Activated CD8-positive, alpha-beta memory T cell treated with anti-CD3 and anti-CD28 coated beads, Interleukin-2, amount 10 ng/mL, durations not matched to agents 7 days and 5 days (primary cell): ENCODE results near the gene POU1F1. TPM values are rescaled to one million over a fixed set of nuclear protein-coding genes. Genes with fewer than 3 reads are reported as not detected.
"Not testable (repeated sequence)": the region's sequence is repeated elsewhere in the genome, so short reads cannot be mapped to it uniquely, and the experiment has no call there.

Source experiments
- ATAC-seq: fragments of 150-1000 bp; cut with Tn5 transposase; one replicate; pipeline ENCODE4 v1.10.0; 2021; ENCODE audit warnings: moderate library complexity
- CTCF ChIA-PET: fragments of 350-600 bp; sonication (Branson Sonifier 250); formaldehyde crosslinking; loops from one replicate; lab custom pipeline; 2021; ENCODE audit warnings: antibody characterized with exemption; lab: Charles Lee
- DNase-seq: peaks from one replicate; pipeline ENCODE4 v3.0.0-alpha.2; 2020
- H3K27ac Mint-ChIP-seq: one replicate; pipeline ENCODE4 v1.8.0; 2021; ENCODE audit warnings: mild to moderate bottlenecking, mixed read lengths
- H3K27me3 Mint-ChIP-seq: one replicate; pipeline ENCODE4 v1.8.0; 2021; ENCODE audit warnings: mixed read lengths
- H3K36me3 Mint-ChIP-seq: one replicate; pipeline ENCODE4 v1.8.0; 2021; ENCODE audit warnings: mild to moderate bottlenecking, mixed read lengths
- H3K4me1 Mint-ChIP-seq: one replicate; pipeline ENCODE4 v1.8.0; 2021; ENCODE audit warnings: mixed read lengths
- H3K4me3 Mint-ChIP-seq: one replicate; pipeline ENCODE4 v1.8.0; 2021; ENCODE audit warnings: mild to moderate bottlenecking, moderate library complexity, mixed read lengths
- H3K9me3 Mint-ChIP-seq: one replicate; pipeline ENCODE4 v1.8.0; 2022; ENCODE audit warnings: low read depth, mixed read lengths
- total RNA-seq, 2 experiments: library from RNA; stranded (reverse); gene quantifications; one replicate each; pipeline ENCODE4 v1.2.3, GENCODE V29; 2021

POU1F1 gene
- total RNA-seq, 2 experiments from 2014 or later, result not detected

DNA sequence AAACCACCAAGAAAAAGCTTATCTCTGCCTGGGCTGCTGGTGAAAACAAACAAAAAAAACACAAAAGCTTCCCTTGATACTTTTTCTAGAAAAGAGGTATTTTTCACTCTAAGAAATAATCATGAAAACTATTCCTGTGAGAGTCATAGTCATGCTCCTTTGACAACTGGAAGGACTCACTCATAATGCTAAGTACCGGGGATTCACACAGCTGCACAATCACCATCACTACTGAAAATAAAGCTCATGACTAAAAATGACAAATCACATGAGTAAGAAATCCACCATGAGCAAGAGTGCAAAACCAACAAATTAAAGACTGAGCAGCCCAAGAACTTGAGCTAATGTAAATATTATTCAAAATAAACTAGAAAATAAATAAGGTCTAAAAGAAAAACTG, 10.6 kb upstream of the POU1F1 start:
- Mint-ChIP-seq H3K4me1 (peaks cover 8% of the 10 kb centered on the region), H3K36me3 (peaks cover 1% of the 10 kb centered on the region), H3K9me3 (no peaks in the 10 kb centered on the region), H3K27ac (no peak overlapping the region), H3K27me3 (peaks cover 12% of the 10 kb centered on the region), H3K4me3 (no peak overlapping the region)
- no peak for DNase-seq
- CTCF ChIA-PET, result interaction anchor here (0.9 to 2.6 kb wide), 2 partner anchors 9 to 27 kb away, joined by 3 to 9 read pairs; no protein-coding TSS in a partner anchor
- no peak for ATAC-seq

DNA sequence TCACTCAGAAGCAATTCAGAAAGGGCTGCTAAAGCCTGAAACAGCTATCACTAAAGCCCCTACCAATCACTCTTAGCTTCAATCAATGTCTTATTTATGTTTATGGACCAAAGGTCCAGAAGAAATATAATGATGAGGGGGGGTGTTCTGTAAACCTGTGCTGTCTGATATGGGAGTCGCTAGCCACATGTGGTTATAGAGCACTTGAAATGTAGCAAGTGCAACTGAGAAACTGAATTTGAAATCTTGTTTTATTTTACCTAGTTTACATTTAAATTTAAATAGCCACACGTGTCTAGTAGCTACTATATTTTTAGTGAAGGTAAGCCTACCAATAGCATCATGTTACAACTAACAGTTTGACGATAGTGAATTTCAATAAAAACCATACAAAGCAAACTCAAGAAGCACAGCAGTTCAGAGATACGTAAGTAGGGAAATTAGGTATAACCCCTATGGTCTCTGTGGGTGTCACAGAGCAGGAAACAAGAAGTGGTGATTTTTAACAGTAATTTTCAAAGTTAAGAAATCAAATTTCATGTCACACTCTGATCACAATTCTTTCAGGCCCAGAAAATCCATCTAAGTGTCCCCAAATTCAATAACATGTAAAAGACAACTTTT, 3.6 kb downstream of the POU1F1 start:
- no peak for ATAC-seq
- peaks cover 1% of the 10 kb centered on the region for H3K36me3 Mint-ChIP-seq
- H3K4me3 Mint-ChIP-seq, result no peak overlapping the region
- H3K27me3 Mint-ChIP-seq, result no peaks in the 10 kb centered on the region
- CTCF ChIA-PET, result interaction anchor here (1.0 to 2.9 kb wide), 2 partner anchors 13 to 25 kb away, joined by 3 to 16 read pairs; no protein-coding TSS in a partner anchor
- no peak overlapping the region for H3K27ac Mint-ChIP-seq
- peaks cover 53% of the 10 kb centered on the region for H3K4me1 Mint-ChIP-seq
- H3K9me3 Mint-ChIP-seq, result no peaks in the 10 kb centered on the region
- no peak for DNase-seq

DNA sequence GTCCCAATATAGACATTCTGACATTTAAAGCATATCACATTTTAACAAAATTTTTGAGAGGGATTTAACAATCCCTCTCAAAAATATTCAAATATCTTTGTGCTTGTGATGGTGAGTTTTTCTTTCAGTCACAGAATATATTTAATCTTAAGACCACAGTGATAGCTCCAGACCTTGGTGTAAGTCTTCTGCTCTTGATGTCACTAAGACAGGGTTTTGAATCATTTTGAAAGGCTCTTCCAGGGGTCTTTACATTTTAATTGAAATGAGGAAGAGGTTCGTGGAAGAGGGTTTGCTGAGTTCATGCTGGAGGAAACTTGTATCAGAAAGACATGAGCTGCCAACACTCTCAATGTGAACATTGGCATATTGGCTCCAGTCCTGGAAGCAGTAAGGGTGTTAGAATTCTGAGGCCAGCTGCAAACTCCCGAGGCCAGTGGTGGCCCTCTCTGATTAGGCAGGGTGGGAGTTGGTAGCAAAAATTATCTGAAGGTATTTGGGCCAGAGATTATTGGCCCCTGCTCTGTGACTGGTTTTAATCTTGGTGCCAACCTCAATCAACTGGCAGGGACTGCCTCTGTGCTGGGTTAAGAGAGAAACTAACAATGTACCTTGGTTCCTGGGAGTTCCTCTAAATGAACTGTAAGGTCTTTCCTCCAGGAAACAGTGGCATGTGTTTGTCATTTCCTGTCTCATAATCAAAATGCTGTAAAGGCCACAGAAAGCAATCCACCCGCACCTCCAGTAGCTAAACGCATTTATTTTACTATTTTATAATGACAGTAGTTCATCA, 5.3 kb downstream of the POU1F1 start:
- ATAC-seq (peak; percentile 64), DNase-seq (no peak)
- peaks cover 57% of the 10 kb centered on the region for H3K4me1 Mint-ChIP-seq
- H3K27me3 Mint-ChIP-seq, result no peaks in the 10 kb centered on the region
- H3K9me3 Mint-ChIP-seq, result no peaks in the 10 kb centered on the region
- peak overlapping the region; percentile 71 for H3K27ac Mint-ChIP-seq
- H3K36me3 Mint-ChIP-seq, result peaks cover 1% of the 10 kb centered on the region
- no peak overlapping the region for H3K4me3 Mint-ChIP-seq
- CTCF ChIA-PET, result interaction anchor here (0.9 to 2.9 kb wide), 2 partner anchors 11 to 231 kb away, joined by 3 to 16 read pairs; no protein-coding TSS in a partner anchor

DNA sequence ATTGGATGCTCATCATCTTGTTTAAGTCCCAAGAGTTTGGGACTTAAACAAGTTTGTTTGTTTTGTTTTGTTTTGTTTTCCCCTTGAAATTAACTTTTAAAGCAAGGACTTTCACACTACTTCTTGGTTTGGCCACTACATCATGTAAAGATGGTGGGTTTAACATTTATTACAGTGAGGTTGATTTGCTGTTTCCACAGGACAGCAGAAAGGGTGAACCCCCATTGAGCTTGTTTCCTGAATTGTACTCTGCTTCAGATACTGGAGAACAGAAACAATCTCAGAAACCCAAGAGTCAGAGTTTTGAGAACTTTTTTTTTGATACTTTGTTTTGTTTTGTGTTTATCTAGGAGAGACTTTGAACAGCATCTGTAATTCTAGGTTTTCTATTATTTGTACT, 6.7 kb downstream of the POU1F1 start:
- H3K36me3 Mint-ChIP-seq, result peaks cover 1% of the 10 kb centered on the region
- CTCF ChIA-PET, result interaction anchor here (2.9 kb wide), 1 partner anchor 10 kb away, joined by 16 read pairs; no protein-coding TSS in a partner anchor
- DNase-seq (no peak), ATAC-seq (no peak)
- H3K9me3 Mint-ChIP-seq, result no peaks in the 10 kb centered on the region
- no peak overlapping the region for H3K4me3 Mint-ChIP-seq
- H3K27ac Mint-ChIP-seq, result peak overlapping the region; percentile 52
- H3K4me1 Mint-ChIP-seq, result peaks cover 57% of the 10 kb centered on the region
- H3K27me3 Mint-ChIP-seq, result no peaks in the 10 kb centered on the region

DNA sequence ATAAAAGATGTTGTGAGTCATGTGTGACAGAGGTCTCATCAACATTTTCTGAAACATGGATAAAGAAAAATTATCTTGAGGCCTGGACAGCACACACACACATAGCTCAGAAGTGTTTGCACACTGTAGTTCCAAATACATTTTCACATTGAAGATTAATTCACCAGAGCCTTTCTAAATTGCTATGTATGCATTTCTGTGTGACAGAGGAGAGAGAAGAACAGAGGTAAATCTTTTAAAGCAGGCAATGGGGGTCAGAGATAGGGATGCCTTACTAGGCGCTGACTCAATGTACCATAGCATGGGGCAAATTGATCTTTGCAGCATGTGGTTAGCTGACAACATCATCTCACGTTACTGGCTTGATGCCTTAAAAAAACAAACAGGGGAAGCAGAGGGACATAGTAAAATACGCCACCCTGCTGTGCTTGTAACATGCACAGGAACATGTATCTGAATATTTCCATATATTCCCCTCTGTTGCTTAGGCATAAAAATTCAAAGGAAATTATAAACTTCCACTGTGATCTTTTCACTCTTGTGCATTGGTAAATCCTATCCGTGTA, 7.7 kb downstream of the POU1F1 start:
- peaks cover 1% of the 10 kb centered on the region for H3K36me3 Mint-ChIP-seq
- H3K27me3 Mint-ChIP-seq, result no peaks in the 10 kb centered on the region
- H3K9me3 Mint-ChIP-seq, result no peaks in the 10 kb centered on the region
- peaks cover 57% of the 10 kb centered on the region for H3K4me1 Mint-ChIP-seq
- no peak for DNase-seq
- peak; percentile 16 for ATAC-seq
- no peak overlapping the region for H3K4me3 Mint-ChIP-seq
- peak overlapping the region; percentile 56 for H3K27ac Mint-ChIP-seq
- CTCF ChIA-PET, result interaction anchor here (0.7 to 0.9 kb wide), 2 partner anchors 50 to 877 kb away, joined by 3 to 4 read pairs; no protein-coding TSS in a partner anchor

DNA sequence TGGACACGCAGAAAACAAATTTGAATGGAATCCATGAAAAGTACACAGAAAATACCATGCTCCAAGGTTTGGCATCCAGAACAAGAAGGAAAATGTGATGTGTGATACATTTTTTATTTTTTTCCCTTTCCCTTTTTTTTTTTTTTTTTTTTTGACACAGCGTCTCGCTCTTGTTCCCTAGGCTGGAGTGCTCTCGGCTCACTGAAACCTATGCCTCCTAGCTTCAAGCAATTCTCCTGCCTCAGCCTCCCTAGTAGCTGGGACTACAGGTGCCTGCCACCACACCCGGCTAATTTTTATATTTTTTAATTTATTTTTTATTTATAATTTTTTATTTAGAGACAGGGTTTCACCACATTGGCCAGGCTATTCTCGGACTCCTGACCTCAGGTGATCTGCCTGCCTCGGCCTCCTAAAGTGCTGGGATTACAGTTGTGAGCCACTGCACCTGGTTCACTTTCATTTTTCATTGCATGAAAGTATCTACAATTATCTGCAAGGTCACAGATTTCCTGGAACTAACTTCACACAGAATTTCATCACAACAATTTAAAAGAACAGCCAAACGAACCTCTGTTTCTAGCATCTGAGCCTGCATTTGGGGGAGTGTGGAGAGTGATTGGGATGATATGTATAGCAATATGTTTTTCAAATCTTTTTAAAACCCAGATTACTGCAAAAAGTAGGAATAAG, 8.3 kb downstream of the POU1F1 start:
- CTCF ChIA-PET, result interaction anchor here (0.7 to 0.9 kb wide), 2 partner anchors 50 to 878 kb away, joined by 3 to 4 read pairs; no protein-coding TSS in a partner anchor
- no peak for DNase-seq
- Mint-ChIP-seq H3K27me3 (no peaks in the 10 kb centered on the region), H3K36me3 (peaks cover 1% of the 10 kb centered on the region), H3K4me3 (no peak overlapping the region), H3K27ac (peak overlapping the region; percentile 53), H3K9me3 (no peaks in the 10 kb centered on the region), H3K4me1 (peaks cover 51% of the 10 kb centered on the region)
- peak; percentile 13 for ATAC-seq

DNA sequence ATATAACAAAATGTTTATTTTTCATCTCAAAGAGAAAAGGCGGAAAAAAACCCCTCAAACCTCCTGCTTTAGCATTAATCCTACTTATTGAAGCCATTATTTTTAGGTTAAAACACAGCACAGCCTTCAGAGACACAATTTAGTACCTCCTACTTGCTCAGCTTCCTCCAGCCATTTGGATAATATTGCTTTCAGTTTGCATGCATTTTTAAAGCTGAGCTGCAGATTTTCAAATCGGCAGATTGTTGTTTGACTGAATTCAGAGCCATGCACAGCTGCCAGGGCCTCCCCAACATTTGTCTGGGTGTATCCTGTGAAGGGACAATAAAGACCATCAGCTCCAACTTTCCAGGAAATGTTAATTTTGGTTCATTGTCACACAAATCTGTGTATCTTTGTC, 14.5 kb downstream of the POU1F1 start:
- ATAC-seq, result no peak
- peaks cover 3% of the 10 kb centered on the region for H3K4me1 Mint-ChIP-seq
- no peak for DNase-seq
- H3K27ac Mint-ChIP-seq, result peak overlapping the region; percentile 24
- peaks cover 3% of the 10 kb centered on the region for H3K27me3 Mint-ChIP-seq
- H3K9me3 Mint-ChIP-seq, result no peaks in the 10 kb centered on the region
- no peaks in the 10 kb centered on the region for H3K36me3 Mint-ChIP-seq
- CTCF ChIA-PET, result interaction anchor here (1.0 kb wide), 1 partner anchor 19 kb away, joined by 3 read pairs; no protein-coding TSS in a partner anchor
- H3K4me3 Mint-ChIP-seq, result no peak overlapping the region

DNA sequence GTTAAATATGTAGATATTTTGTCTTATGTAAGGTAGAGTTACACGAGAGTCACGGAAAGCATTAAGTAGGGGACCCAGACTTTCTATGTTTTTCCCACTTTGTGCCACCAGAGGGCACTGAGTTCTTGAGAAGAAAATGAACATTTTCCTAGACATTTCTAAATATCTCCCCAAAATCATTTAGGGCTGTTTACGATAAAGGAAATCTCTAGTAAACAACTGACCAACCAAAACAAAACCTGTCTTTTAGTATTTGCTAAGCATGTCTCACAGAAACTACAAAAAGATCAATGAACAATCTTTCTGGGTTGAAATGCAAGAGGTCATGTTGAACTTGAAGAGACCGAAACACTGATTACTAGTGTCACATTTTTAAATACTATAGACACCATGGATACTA, 16.1 kb downstream of the POU1F1 start:
- no peak overlapping the region for H3K4me3 Mint-ChIP-seq
- H3K9me3 Mint-ChIP-seq, result no peaks in the 10 kb centered on the region
- no peaks in the 10 kb centered on the region for H3K36me3 Mint-ChIP-seq
- H3K4me1 Mint-ChIP-seq, result peaks cover 3% of the 10 kb centered on the region
- H3K27me3 Mint-ChIP-seq, result peaks cover 3% of the 10 kb centered on the region
- ATAC-seq (no peak), DNase-seq (peak; percentile 66)
- CTCF ChIA-PET, result interaction anchor here (1.0 to 2.6 kb wide), 12 partner anchors 10 to 745 kb away, joined by 3 to 18 read pairs (median 6); no protein-coding TSS in a partner anchor
- no peak overlapping the region for H3K27ac Mint-ChIP-seq

DNA sequence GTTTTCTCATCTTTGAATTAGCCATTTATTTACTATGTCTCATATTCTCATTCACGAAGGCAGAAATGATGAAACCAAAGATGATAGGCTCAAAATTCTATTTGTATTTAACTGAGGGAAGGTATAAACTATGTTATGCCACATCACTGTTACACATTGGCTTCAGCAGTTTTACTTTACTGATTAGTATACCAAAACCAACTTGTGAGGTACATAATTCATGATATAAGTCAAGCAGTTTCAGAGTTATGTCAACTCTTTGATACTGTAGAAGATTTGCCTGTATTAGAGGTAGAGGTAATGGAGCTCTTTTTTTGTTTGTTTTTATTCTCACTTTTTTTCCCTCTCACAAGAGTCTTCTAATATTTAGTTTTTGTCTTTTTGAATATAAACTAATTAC, 26.4 kb downstream of the POU1F1 start:
- peaks cover 17% of the 10 kb centered on the region for H3K36me3 Mint-ChIP-seq

DNA sequence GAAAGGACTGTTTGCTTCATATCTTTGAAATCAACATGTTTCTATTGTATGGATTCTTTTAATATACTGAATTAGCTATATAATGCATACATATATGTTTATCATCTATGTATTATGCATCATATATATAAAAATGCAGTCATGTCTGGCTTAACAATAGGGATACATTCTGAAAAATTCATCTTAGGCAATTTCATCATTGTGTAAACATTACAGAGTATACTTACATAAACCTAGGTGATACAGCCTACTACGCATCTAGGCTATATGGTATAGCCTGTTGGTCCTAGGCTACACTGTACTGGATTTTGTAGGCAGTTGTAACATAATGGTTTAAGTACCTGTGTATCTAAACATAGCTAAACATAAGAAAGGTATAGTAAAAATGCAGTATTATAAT, 27.6 kb downstream of the POU1F1 start:
- DNase-seq (no peak), ATAC-seq (no peak)
- Mint-ChIP-seq H3K4me1 (peaks cover 2% of the 10 kb centered on the region), H3K9me3 (no peaks in the 10 kb centered on the region), H3K36me3 (peaks cover 16% of the 10 kb centered on the region), H3K27ac (no peak overlapping the region), H3K4me3 (no peak overlapping the region), H3K27me3 (no peaks in the 10 kb centered on the region)
- CTCF ChIA-PET, result interaction anchor here (4.4 kb wide), 1 partner anchor 11 kb away, joined by 18 read pairs; no protein-coding TSS in a partner anchor

More for the DNA sequence above, 26.4 kb downstream of the POU1F1 start:
- H3K27ac Mint-ChIP-seq, result no peak overlapping the region
- H3K27me3 Mint-ChIP-seq, result no peaks in the 10 kb centered on the region
- H3K4me1 Mint-ChIP-seq, result peaks cover 2% of the 10 kb centered on the region
- DNase-seq, result no peak
- H3K9me3 Mint-ChIP-seq, result no peaks in the 10 kb centered on the region
- CTCF ChIA-PET, result interaction anchor here (4.4 kb wide), 1 partner anchor 10 kb away, joined by 18 read pairs; no protein-coding TSS in a partner anchor
- ATAC-seq, result no peak
- no peak overlapping the region for H3K4me3 Mint-ChIP-seq

DNA sequence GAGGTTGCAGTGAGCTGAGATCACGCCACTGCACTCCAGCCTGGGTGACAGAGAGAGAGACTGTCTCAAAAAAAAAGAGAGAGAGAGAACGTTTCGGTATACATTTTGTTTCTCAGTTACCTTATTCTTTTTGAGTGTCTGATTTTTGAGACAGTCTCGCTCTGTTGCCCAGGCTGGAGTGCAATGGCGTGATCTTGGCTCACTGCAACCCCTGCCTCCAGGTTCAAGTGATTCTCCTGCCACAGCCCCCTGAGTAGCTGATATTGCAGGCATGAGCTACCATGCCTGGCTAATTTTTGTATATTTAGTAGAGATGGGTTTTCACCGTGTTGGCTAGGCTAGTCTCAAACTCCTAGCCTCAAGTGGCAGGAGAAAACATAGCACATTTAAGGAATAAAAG, 28.2 kb downstream of the POU1F1 start:
- DNase-seq, H3K9me3 Mint-ChIP-seq, H3K4me1 Mint-ChIP-seq, ATAC-seq, H3K4me3 Mint-ChIP-seq, H3K27ac Mint-ChIP-seq, H3K27me3 Mint-ChIP-seq: not testable (repeated sequence)
- CTCF ChIA-PET, result interaction anchor here (2.5 to 4.4 kb wide), 2 partner anchors 11 to 12 kb away, joined by 6 to 18 read pairs; no protein-coding TSS in a partner anchor
- H3K36me3 Mint-ChIP-seq, result peaks cover 14% of the 10 kb centered on the region

DNA sequence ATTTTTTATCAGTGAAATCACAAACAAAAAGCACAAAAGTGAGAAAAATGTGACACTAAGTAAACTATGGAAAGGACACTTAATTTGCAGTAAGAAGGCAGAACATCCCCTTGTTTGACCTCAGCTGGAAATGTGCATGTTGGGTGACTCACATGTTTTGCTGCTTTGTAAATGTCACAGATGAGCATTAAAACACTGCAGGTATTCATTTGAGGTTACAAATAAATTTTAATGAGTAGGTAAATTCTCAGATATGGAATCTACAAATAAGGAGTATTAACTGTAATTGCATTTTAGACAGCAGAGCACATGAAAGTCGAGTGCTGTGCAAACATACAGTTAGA, 29.0 kb downstream of the POU1F1 start:
- ATAC-seq (no peak), DNase-seq (no peak)
- Mint-ChIP-seq H3K4me1 (peaks cover 2% of the 10 kb centered on the region), H3K4me3 (no peak overlapping the region), H3K27me3 (no peaks in the 10 kb centered on the region), H3K27ac (no peak overlapping the region), H3K9me3 (no peaks in the 10 kb centered on the region), H3K36me3 (peaks cover 14% of the 10 kb centered on the region)
- CTCF ChIA-PET, result interaction anchor here (2.5 kb wide), 1 partner anchor 12 kb away, joined by 6 read pairs; no protein-coding TSS in a partner anchor
